HG03045 (cell line): Measurements from ENCODE around the gene RGS13.

Experiments
- ATAC-seq: cut with Tn5 transposase; IDR thresholded peaks from one replicate; pipeline ENCODE4 v1.9.1; 2021; ENCODE audit warnings: mild to moderate bottlenecking, moderate library complexity; ENCODE audit not compliant: unreplicated experiment

RGS13 gene

GRCh38 chr1:192626366-192627179 is 9.4 kb upstream of the RGS13 start:
- peak; percentile 62 for ATAC-seq

- peak; percentile 53 for ATAC-seq
Measured at GRCh38 chr1:192627901-192628300, 8.0 kb upstream of the RGS13 start.

GRCh38 chr1:192628396-192629057 is 7.4 kb upstream of the RGS13 start:
- no peak for ATAC-seq

GRCh38 chr1:192629612-192630011 is 6.3 kb upstream of the RGS13 start:
- no peak for ATAC-seq

GRCh38 chr1:192630521-192631287 is 5.2 kb upstream of the RGS13 start:
- no peak for ATAC-seq

GRCh38 chr1:192631749-192632148 is 4.2 kb upstream of the RGS13 start:
- ATAC-seq: no peak

- ATAC-seq: no peak
Measured at GRCh38 chr1:192632188-192632587, 3.8 kb upstream of the RGS13 start.

- no peak for ATAC-seq
Measured at GRCh38 chr1:192632641-192633532, 3.1 kb upstream of the RGS13 start.

- ATAC-seq: no peak
Measured at GRCh38 chr1:192633533-192634253, 2.3 kb upstream of the RGS13 start.

- ATAC-seq: no peak
Measured at GRCh38 chr1:192635041-192635440, 906 bp upstream of the RGS13 start.

GRCh38 chr1:192639607-192640368 is 3.8 kb downstream of the RGS13 start:
- peak; percentile 85 for ATAC-seq

GRCh38 chr1:192652159-192652558 is 16.2 kb downstream of the RGS13 start:
- ATAC-seq: no peak

GRCh38 chr1:192654120-192654519 is 18.2 kb downstream of the RGS13 start:
- ATAC-seq: no peak

GRCh38 chr1:192654591-192655251 is 18.8 kb downstream of the RGS13 start:
- ATAC-seq: no peak

- ATAC-seq: no peak
Measured at GRCh38 chr1:192657760-192658159, 21.8 kb downstream of the RGS13 start.

GRCh38 chr1:192658255-192658654 is 22.3 kb downstream of the RGS13 start:
- no peak for ATAC-seq

- ATAC-seq: no peak
Measured at GRCh38 chr1:192660613-192661012, 24.7 kb downstream of the RGS13 start.

- ATAC-seq: no peak
Measured at GRCh38 chr1:192668409-192668983, 32.5 kb downstream of the RGS13 start.
